GM12878 (cell line): ENCODE measurements around the gene GALE. TPM values are rescaled to one million over a fixed set of nuclear protein-coding genes. Genes with fewer than 3 reads are reported as not detected.

ENCODE experiments used
- ASH2L ChIP-seq: fragments of 300-600, 200-600 bp; sonication (generic); IDR thresholded peaks from 2 replicates; pipeline ENCODE4 v1.6.1; 2017; ENCODE audit warnings: low read depth, mild to moderate bottlenecking, borderline replicate concordance
- GABPA ChIP-seq: IDR thresholded peaks from 2 replicates; pipeline ENCODE4 v1.6.1; 2014; ENCODE audit warnings: antibody characterized with exemption, low read depth, mild to moderate bottlenecking, inconsistent platforms
- JUND ChIP-seq: IDR thresholded peaks from 2 replicates; pipeline ENCODE4 v1.6.1; 2012; ENCODE audit warnings: low read depth, mild to moderate bottlenecking, low read length, improper control_type of control experiment, moderate library complexity
- NBN ChIP-seq: fragments of 450-650 bp; IDR thresholded peaks from 2 replicates; pipeline ENCODE4 v1.6.1; 2016
- NFYA ChIP-seq: IDR thresholded peaks from 2 replicates; pipeline ENCODE4 v1.6.1; 2011; ENCODE audit warnings: low read depth, mild to moderate bottlenecking, low read length, improper control_type of control experiment, borderline replicate concordance
- PAX5 ChIP-seq: IDR thresholded peaks from 2 replicates; pipeline ENCODE4 v1.6.1; 2011; ENCODE audit warnings: low read depth, low read length, borderline replicate concordance
- POU2F2 ChIP-seq: IDR thresholded peaks from 3 replicates; pipeline ENCODE4 v1.6.1; 2011; ENCODE audit warnings: low read depth, mild to moderate bottlenecking, low read length, borderline replicate concordance
- PRDM15 ChIP-seq: fragments of 450-650 bp; formaldehyde crosslinking; IDR thresholded peaks from 2 replicates; pipeline ENCODE4 v1.4.0; 2020; ENCODE audit warnings: mild to moderate bottlenecking, moderate library complexity
- ZBED1 ChIP-seq: IDR thresholded peaks from 2 replicates; pipeline ENCODE4 v1.6.1; 2016; ENCODE audit warnings: borderline replicate concordance
- ZBTB11 ChIP-seq: fragments of 450-650 bp; formaldehyde crosslinking; IDR thresholded peaks from 2 replicates; pipeline ENCODE4 v1.5.0; 2022; ENCODE audit warnings: mild to moderate bottlenecking, missing genetic modification characterization
- ZBTB40 ChIP-seq: fragments of 450-650 bp; IDR thresholded peaks from 2 replicates; pipeline ENCODE4 v1.6.1; 2016; ENCODE audit warnings: mild to moderate bottlenecking, moderate library complexity, borderline replicate concordance
- polyA plus RNA-seq, 11 experiments: library from polyadenylated mRNA; depleted of rRNA in 4 of 11; unstranded in 6 of 11; stranded (reverse) in 5 of 11; fragments of >200 nt; fragmentation: Nextera tagmentation in 4 of 11; fragmentation: Illumina TruSeq in 1 of 11; extraction: Ambion mirVana in 4 of 11; extraction: Trizol in 1 of 11; gene quantifications; 1 replicate in 1 of 11; 2 replicates in 10 of 11; pipeline versions ENCODE4 v1.2.1 to v1.2.3, GENCODE V29; 2011 to 2016; ENCODE audit warnings: inconsistent platforms in 2 of 11, missing spikeins in 2 of 11, low read depth in 1 of 11
- total RNA-seq, 4 experiments: library from RNA; depleted of rRNA in 3 of 4; stranded (reverse); fragments of >200 nt in 3 of 4; fragmentation: Illumina TruSeq in 1 of 4; extraction: Trizol in 1 of 4; gene quantifications; 2 replicates each; pipeline versions ENCODE4 v1.2.1 to v1.2.3, GENCODE V29; 2013 to 2021
- TF ChIP-seq, protein P1 (sequence below): fragments of 150-350 bp; IDR thresholded peaks from 2 replicates; pipeline ENCODE4 v1.6.1; 2016; ENCODE audit warnings: low read depth, low read length

GALE gene
- total and polyA plus RNA-seq, 10 of the 15 experiments (the other 5 are each of a cell fraction or from before 2014, with no cell fraction given): 4.2 to 93.7 (median 40.4) TPM

- TF ChIP-seq PRDM15 (CRISPR knock-in tag) (no peak), GABPA (0 out of 2 replicates have a peak, but pooled peaks have one; percentile 38), NFYA (no peak), PAX5 (0 out of 2 replicates have a peak, but pooled peaks have one; percentile 17), ZBED1 (no peak), NBN (no peak), POU2F2 (0 out of 3 replicates have a peak, but pooled peaks have one; percentile 26), ASH2L (no peak), ZBTB11 (no peak), ZBTB40 (no peak; the same call in 1 of the 2 replicates), JUND (no peak)
- TF ChIP-seq, protein P1, sequence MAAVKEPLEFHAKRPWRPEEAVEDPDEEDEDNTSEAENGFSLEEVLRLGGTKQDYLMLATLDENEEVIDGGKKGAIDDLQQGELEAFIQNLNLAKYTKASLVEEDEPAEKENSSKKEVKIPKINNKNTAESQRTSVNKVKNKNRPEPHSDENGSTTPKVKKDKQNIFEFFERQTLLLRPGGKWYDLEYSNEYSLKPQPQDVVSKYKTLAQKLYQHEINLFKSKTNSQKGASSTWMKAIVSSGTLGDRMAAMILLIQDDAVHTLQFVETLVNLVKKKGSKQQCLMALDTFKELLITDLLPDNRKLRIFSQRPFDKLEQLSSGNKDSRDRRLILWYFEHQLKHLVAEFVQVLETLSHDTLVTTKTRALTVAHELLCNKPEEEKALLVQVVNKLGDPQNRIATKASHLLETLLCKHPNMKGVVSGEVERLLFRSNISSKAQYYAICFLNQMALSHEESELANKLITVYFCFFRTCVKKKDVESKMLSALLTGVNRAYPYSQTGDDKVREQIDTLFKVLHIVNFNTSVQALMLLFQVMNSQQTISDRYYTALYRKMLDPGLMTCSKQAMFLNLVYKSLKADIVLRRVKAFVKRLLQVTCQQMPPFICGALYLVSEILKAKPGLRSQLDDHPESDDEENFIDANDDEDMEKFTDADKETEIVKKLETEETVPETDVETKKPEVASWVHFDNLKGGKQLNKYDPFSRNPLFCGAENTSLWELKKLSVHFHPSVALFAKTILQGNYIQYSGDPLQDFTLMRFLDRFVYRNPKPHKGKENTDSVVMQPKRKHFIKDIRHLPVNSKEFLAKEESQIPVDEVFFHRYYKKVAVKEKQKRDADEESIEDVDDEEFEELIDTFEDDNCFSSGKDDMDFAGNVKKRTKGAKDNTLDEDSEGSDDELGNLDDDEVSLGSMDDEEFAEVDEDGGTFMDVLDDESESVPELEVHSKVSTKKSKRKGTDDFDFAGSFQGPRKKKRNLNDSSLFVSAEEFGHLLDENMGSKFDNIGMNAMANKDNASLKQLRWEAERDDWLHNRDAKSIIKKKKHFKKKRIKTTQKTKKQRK: no peak
Measured at GRCh38 chr1:23800400-23801337, at the start of gene GALE (continued).
